Measurements from ENCODE around the gene FAM204A.

FAM204A gene

DNA sequence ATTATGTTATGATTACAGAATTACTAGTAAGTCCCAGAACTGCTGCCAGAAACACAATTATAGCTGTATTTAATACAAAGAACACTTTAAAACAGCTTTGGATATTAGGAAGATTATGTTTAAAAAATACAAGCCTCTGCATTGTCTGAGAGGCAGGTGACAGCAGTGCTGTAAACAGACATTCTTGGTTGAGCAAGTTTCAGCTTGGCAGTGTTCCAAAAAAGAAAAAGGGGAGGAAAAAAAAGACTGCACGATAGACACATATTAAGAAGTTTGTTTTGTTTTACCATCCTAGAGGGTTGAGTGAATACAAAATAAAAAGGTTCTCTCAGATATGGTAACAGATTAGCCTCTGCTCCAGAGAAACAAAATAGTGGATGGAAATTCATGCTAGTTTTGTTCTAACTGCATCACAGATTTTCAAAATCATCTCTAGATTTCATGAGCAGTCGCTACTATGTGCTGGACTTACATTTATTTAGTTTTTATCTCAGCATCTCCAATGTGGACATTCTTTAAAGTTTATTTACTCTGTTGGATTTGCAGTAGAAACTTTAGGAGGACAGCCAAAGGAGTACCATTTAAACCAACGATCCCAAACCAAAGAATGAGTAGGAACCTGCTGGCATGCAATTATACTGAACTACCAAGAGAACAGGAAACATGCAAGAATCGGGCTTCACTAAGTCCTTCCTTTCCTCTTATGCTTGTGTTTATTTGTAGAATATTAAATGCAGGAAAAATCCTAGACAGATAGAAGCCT, 9.0 kb downstream of the FAM204A start:
- H3K4me3 ChIP-seq (ENCODE audit: low read depth, low read length), result no peak overlapping the region
- no peak for DNase-seq (ENCODE audit: low read depth)

GRCh38 chr10:118332236-118332635, 9.9 kb downstream of the FAM204A start:
- no peak for DNase-seq (ENCODE audit: low read depth)
- no peak overlapping the region for H3K4me3 ChIP-seq (ENCODE audit: low read depth, low read length)

GRCh38 chr10:118330295-118331076, 11.6 kb downstream of the FAM204A start:
- H3K4me3 ChIP-seq (ENCODE audit: low read depth, low read length), result no peak overlapping the region
- no peak for DNase-seq (ENCODE audit: low read depth)

GRCh38 chr10:118324140-118324539, 18.0 kb downstream of the FAM204A start:
- DNase-seq (ENCODE audit: low read depth), result no peak
- no peak overlapping the region for H3K4me3 ChIP-seq (ENCODE audit: low read depth, low read length)

GRCh38 chr10:118321724-118322575, 20.2 kb downstream of the FAM204A start:
- no peak overlapping the region for H3K4me3 ChIP-seq (ENCODE audit: low read depth, low read length)
- DNase-seq (ENCODE audit: low read depth), result no peak

- DNase-seq (ENCODE audit: low read depth), result no peak
- H3K4me3 ChIP-seq (ENCODE audit: low read depth, low read length), result no peak overlapping the region
Observed at GRCh38 chr10:118315629-118316028, 26.5 kb downstream of the FAM204A start.

- no peak for DNase-seq (ENCODE audit: low read depth)
Observed at GRCh38 chr10:118314882-118315281, 27.2 kb downstream of the FAM204A start.

DNA sequence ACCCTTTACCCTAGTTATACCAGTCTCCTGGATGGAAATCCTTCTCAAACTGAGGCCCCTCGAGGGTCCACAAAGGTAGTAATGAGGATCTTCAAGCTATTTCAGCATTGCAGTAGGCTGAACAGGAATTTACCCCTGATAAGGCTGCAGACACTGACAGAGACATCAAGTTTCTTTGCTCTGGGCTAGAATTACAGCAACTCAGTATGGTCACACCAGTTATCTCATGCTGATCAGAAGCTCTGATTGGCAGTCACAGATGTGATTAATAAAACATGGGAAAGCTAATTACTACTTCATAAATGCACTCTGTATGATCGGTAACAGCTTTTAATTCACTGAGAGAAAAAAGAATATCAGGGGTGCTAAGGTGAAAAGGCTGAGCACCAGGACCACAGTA, 30.6 kb downstream of the FAM204A start:
- H3K4me3 ChIP-seq (ENCODE audit: low read depth, low read length), result no peak overlapping the region
- no peak for DNase-seq (ENCODE audit: low read depth)

More at GRCh38 chr10:118314882-118315281, 27.2 kb downstream of the FAM204A start:
- no peak overlapping the region for H3K4me3 ChIP-seq (ENCODE audit: low read depth, low read length)

DNA sequence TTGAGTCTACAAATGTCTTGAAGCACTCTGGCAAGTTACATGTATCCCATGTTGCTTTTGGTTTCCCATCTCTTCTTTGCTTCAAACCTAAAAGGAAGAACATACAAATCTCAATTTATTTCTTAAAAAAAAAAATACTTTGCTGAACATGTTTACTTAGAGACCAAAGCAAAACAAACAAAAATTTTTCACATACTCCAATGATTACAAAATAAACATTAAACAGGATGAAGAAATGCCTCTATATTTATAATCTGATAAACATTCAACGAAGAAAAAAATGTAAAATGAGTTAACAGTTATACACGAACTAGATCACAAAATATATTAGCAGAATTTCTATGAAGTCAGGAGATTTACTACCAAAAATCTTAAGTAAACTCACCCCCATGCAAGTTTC, 31.3 kb downstream of the FAM204A start:
- no peak for DNase-seq (ENCODE audit: low read depth)
- H3K4me3 ChIP-seq (ENCODE audit: low read depth, low read length), result no peak overlapping the region

- DNase-seq (ENCODE audit: low read depth), result no peak
- H3K4me3 ChIP-seq (ENCODE audit: low read depth, low read length), result no peak overlapping the region
Observed at GRCh38 chr10:118309911-118310310, 32.2 kb downstream of the FAM204A start.

GRCh38 chr10:118308664-118309063, 33.5 kb downstream of the FAM204A start:
- H3K4me3 ChIP-seq (ENCODE audit: low read depth, low read length), result no peak overlapping the region
- no peak for DNase-seq (ENCODE audit: low read depth)

- DNase-seq (ENCODE audit: low read depth), result no peak
- H3K4me3 ChIP-seq (ENCODE audit: low read depth, low read length), result no peak overlapping the region
Observed at GRCh38 chr10:118307859-118308258, 34.3 kb downstream of the FAM204A start.

DNA sequence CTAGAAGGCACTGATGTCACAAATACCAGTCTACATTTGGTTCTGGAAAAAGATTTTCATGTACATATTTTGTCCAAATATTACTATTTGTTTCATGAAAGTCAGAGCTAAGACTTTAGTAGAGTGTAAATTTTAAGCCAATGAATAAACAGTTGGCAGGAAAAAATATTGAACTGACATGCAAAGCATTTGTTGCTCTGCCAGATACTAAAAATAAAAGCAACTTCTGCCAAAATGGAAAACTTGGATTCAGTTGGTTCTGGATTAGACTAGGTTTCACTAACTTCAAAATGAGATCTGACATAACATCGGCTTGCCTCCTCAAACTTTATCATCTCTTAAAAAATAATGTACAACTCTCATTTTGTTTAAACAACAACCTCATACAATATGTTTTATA, 34.9 kb downstream of the FAM204A start:
- no peak for DNase-seq (ENCODE audit: low read depth)
- no peak overlapping the region for H3K4me3 ChIP-seq (ENCODE audit: low read depth, low read length)

- no peak for DNase-seq (ENCODE audit: low read depth)
- H3K4me3 ChIP-seq (ENCODE audit: low read depth, low read length), result no peak overlapping the region
Observed at GRCh38 chr10:118305730-118306129, 36.4 kb downstream of the FAM204A start.

DNA sequence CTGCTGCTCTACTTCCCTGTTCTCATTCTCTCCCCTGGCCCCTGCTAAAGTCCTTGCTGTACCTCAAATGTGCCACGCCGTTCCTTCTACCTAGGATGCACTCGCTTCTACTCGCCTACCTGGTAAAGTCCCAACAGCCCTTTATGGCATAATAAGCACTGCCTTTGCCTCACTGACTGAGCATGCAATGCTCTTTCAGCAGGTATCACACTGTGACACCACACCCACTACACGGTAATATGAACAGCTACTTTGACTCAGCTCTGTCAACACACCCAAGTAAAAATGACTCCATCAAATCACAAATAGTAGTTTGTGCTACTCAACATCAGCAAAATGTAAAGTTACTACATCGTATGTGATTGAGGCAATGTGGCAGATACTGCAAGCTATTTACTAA, 37.6 kb downstream of the FAM204A start:
- no peak for DNase-seq (ENCODE audit: low read depth)
- H3K4me3 ChIP-seq (ENCODE audit: low read depth, low read length), result no peak overlapping the region

- no peak overlapping the region for H3K4me3 ChIP-seq (ENCODE audit: low read depth, low read length)
- no peak for DNase-seq (ENCODE audit: low read depth)
Observed at GRCh38 chr10:118301211-118301610, 40.9 kb downstream of the FAM204A start.

DNA sequence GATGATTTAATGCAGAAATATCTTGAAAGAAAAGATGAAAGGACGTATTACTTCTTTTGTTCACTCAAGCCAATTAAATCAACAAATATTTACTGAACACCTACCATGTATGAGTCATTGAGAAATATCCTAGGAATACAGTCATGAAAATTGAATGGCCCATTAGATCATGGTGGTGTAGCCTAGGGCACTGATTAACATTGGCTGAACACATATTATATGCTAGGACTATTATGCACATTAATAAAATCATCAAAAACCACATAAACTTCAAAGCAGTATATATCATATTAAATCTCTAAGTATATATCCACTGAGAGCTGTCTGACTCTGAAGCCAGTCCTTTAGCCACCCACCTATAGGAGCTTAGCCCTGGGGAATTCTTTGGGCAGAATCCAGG, 41.8 kb downstream of the FAM204A start:
- no peak overlapping the region for H3K4me3 ChIP-seq (ENCODE audit: low read depth, low read length)
- no peak for DNase-seq (ENCODE audit: low read depth)

DNA sequence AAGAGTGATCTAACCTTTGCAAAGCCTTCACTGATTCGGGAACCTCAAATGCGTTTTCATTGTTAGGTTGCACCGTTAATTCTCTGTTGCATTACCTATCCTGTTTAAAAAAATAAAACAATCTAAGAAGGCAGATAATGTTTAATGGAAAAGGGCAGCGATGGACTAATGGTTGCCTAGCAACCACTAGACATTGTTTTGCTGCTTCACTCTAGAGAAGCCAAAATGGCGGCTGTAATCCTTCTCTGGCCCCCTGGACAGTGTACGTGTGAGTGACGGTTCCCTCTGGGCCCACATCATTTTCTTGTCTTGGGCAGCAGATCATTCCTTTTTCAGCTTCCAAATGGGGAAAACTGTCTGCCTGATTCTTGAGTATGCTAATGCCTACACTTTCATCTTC, 43.3 kb downstream of the FAM204A start:
- DNase-seq (ENCODE audit: low read depth), result no peak
- H3K4me3 ChIP-seq (ENCODE audit: low read depth, low read length), result no peak overlapping the region

GRCh38 chr10:118291122-118291521, 51.0 kb downstream of the FAM204A start:
- DNase-seq (ENCODE audit: low read depth), result no peak
- H3K4me3 ChIP-seq (ENCODE audit: low read depth, low read length), result no peak overlapping the region

GRCh38 chr10:118290471-118290995, 51.6 kb downstream of the FAM204A start:
- DNase-seq (ENCODE audit: low read depth), result no peak
- H3K4me3 ChIP-seq (ENCODE audit: low read depth, low read length), result no peak overlapping the region

Data from skeletal muscle cell (primary cell).